K562 (cell line): Measurements from ENCODE around the gene SLC35E2B. TPM values are rescaled to one million over a fixed set of nuclear protein-coding genes. Genes with fewer than 3 reads are reported as not detected.

Source experiments
- ATAC-seq: fragments of 200-7000 bp; cut with Tn5 transposase; 3 replicates; pipeline ENCODE4 v1.9.1; 2020; ENCODE audit warnings: moderate library complexity
- BruUV-seq: library from RNA; stranded (reverse); fragments of 400-500 nt; replicated peaks from 2 replicates; lab custom pipeline; 2021; lab: Mats Ljungman, UMichigan
- CTCF ChIA-PET: fragments of 300-600 bp; formaldehyde crosslinking; extraction: SDS; loops from one replicate; lab custom pipeline; 2021; ENCODE audit warnings: low intra/inter-chr PET ratio; lab: Yijun Ruan, JAX
- POLR2A ChIA-PET: fragments of 300-600, 350-650 bp; sonication (Branson Sonifier 250); formaldehyde crosslinking; extraction: SDS; loops from one replicate; lab custom pipeline; 2021; ENCODE audit warnings: antibody characterized with exemption, inconsistent platforms; lab: Yijun Ruan, JAX
- DNase-seq, 4 experiments: peaks; one replicate each; pipeline versions ENCODE4 v3.0.0 to v3.0.0-alpha.2; 2011 to 2018; ENCODE audit warnings: low spot score in 3 of 4, mixed read lengths in 3 of 4; ENCODE audit errors: extremely low read depth in 1 of 4
- FAIRE-seq: peaks from 2 replicates; lab custom pipeline; 2011; peaks lifted over from hg19 to GRCh38; lab: Jason Lieb, UNC
- H2AFZ ChIP-seq: 2 replicates; pipeline ENCODE4 v1.6.0; 2011; ENCODE audit warnings: low read depth, low read length, control low read depth, inconsistent platforms
- H3K27ac ChIP-seq: fragments of 200-600 bp; 3 replicates; pipeline ENCODE4 v1.8.0; 2011; ENCODE audit warnings: low read depth, mild to moderate bottlenecking, control low read depth, inconsistent platforms, low read length, moderate library complexity, mixed read lengths; ENCODE audit errors: extremely low read depth
- H3K27me3 ChIP-seq, 2 experiments: fragments of 300-600 bp in 1 of 2; 2 replicates in 1 of 2; 3 replicates in 1 of 2; pipeline versions ENCODE4 v1.6.0 to v1.8.0; 2011; ENCODE audit warnings: inconsistent platforms in 2 of 2, low read length in 2 of 2, mild to moderate bottlenecking in 1 of 2, mixed read lengths in 1 of 2, moderate library complexity in 1 of 2; ENCODE audit not compliant: control insufficient read depth in 2 of 2, insufficient read depth in 2 of 2
- H3K36me3 ChIP-seq: fragments of 300-600 bp; 3 replicates; pipeline ENCODE4 v1.8.0; 2011; ENCODE audit warnings: mild to moderate bottlenecking, low read length, inconsistent platforms; ENCODE audit not compliant: control insufficient read depth, insufficient read depth
- H3K4me1 ChIP-seq, 2 experiments: fragments of 200-600 bp in 1 of 2; replicated peaks in 1 of 2; 2 replicates in 1 of 2; 3 replicates in 1 of 2; pipeline versions ENCODE4 v1.5.1 to v1.8.0; 2011; ENCODE audit warnings: inconsistent platforms in 2 of 2, low read length in 2 of 2, mild to moderate bottlenecking in 1 of 2, mixed read lengths in 1 of 2, moderate library complexity in 1 of 2; ENCODE audit not compliant: control insufficient read depth in 2 of 2, insufficient read depth in 2 of 2
- H3K4me2 ChIP-seq: 2 replicates; pipeline ENCODE4 v1.6.1; 2011; ENCODE audit warnings: low read length, control low read depth, inconsistent platforms, mixed read lengths; ENCODE audit not compliant: insufficient read depth
- H3K4me3 ChIP-seq: fragments of 200-600 bp; sonication (generic), shearing (Covaris generic); 2 replicates; pipeline ENCODE4 v1.5.1; 2016; ENCODE audit warnings: control low read depth, inconsistent platforms
- H3K79me2 ChIP-seq: fragments of 200-600 bp; 3 replicates; pipeline ENCODE4 v1.8.0; 2011; ENCODE audit warnings: low read length, inconsistent platforms; ENCODE audit not compliant: control insufficient read depth, insufficient read depth
- H3K9ac ChIP-seq, 2 experiments: 2 replicates each; pipeline versions ENCODE4 v1.6.0 to v1.6.1; 2011; ENCODE audit warnings: low read depth in 2 of 2, low read length in 2 of 2, control low read depth in 1 of 2, inconsistent platforms in 1 of 2, mild to moderate bottlenecking in 1 of 2, mixed read lengths in 1 of 2; ENCODE audit not compliant: insufficient read depth in 1 of 2
- H3K9me1 ChIP-seq: one replicate; pipeline ENCODE4 v1.6.0; 2011; ENCODE audit warnings: inconsistent platforms, mild to moderate bottlenecking, low read length, moderate library complexity; ENCODE audit not compliant: control insufficient read depth, insufficient read depth
- H3K9me3 ChIP-seq: replicated peaks from 2 replicates; pipeline ENCODE4 v1.5.1; 2011; ENCODE audit warnings: low read depth, low read length, inconsistent platforms; ENCODE audit not compliant: control insufficient read depth, insufficient read depth
- H4K20me1 ChIP-seq: replicated peaks from 2 replicates; pipeline ENCODE4 v1.6.1; 2011; ENCODE audit warnings: low read length, inconsistent platforms, mixed read lengths; ENCODE audit not compliant: control insufficient read depth, insufficient read depth
- ATF4 ChIP-seq: fragments of 450-650 bp; formaldehyde crosslinking; IDR thresholded peaks from 2 replicates; pipeline ENCODE4 v1.4.0; 2022; ENCODE audit warnings: mild to moderate bottlenecking, moderate library complexity
- CREB3L1 ChIP-seq: fragments of 450-650 bp; IDR thresholded peaks from 2 replicates; pipeline ENCODE4 v1.6.1; 2014; ENCODE audit warnings: low read depth, mild to moderate bottlenecking, moderate library complexity, borderline replicate concordance
- ETV6 ChIP-seq, 3 experiments: fragments of 150-350 bp in 1 of 3; sonication (generic) in 1 of 3; formaldehyde crosslinking in 1 of 3; IDR thresholded peaks; 2 replicates each; pipeline versions ENCODE4 v1.6.1 to v1.8.0; 2014 to 2022; ENCODE audit warnings: borderline replicate concordance in 2 of 3, low read depth in 2 of 3, antibody characterized with exemption in 1 of 3, low read length in 1 of 3, mild to moderate bottlenecking in 1 of 3, missing genetic modification reagents in 1 of 3
- HDGF ChIP-seq: fragments of 450-650 bp; IDR thresholded peaks from 2 replicates; pipeline ENCODE4 v1.6.1; 2016
- MLLT1 ChIP-seq, 2 experiments: fragments of 450-650 bp; IDR thresholded peaks; 2 replicates each; pipeline ENCODE4 v1.6.1; 2016
- MNT ChIP-seq, 2 experiments: fragments of 450-650 bp; conservative IDR thresholded peaks; 2 replicates each; pipeline ENCODE4 v1.6.1; 2017; ENCODE audit warnings: mild to moderate bottlenecking in 2 of 2, moderate library complexity in 2 of 2
- PCBP2 ChIP-seq: fragments of 200-400 bp; formaldehyde crosslinking; IDR thresholded peaks from 2 replicates; pipeline ENCODE4 v1.6.1; 2018; ENCODE audit warnings: low read length, low read depth, mild to moderate bottlenecking, moderate library complexity; ENCODE audit not compliant: poor library complexity, severe bottlenecking
- ZC3H11A ChIP-seq: IDR thresholded peaks from 2 replicates; pipeline ENCODE4 v1.6.1; 2012; ENCODE audit warnings: low read depth, low read length, improper control_type of control experiment
- ZNF165 ChIP-seq: fragments of 250-450 bp; sonication (Bioruptor Pico); IDR thresholded peaks from 2 replicates; pipeline ENCODE4 v1.4.0; 2020; ENCODE audit warnings: borderline replicate concordance
- ZNF395 ChIP-seq: fragments of 200-800 bp; sonication (Bioruptor generic); IDR thresholded peaks from 2 replicates; pipeline ENCODE4 v1.6.1; 2017; ENCODE audit warnings: missing genetic modification characterization, missing compliant biosample characterization
- ZNF830 ChIP-seq: fragments of 250-450 bp; sonication (Bioruptor Pico); IDR thresholded peaks from 2 replicates; pipeline ENCODE4 v1.5.0; 2021; ENCODE audit warnings: mild to moderate bottlenecking
- WGBS: fragments of 100-300 bp; shearing (Covaris generic); methylation state at CpG from one replicate; pipeline ENCODE4 v1.1.6; 2016; ENCODE audit warnings: low coverage, mixed read lengths; ENCODE audit not compliant: insufficient coverage; ENCODE audit errors: missing lambda C conversion rate; 5-methylcytosine and 5-hydroxymethylcytosine counted together
- in situ Hi-C: fragments of 300-500 bp; cut with MboI; formaldehyde crosslinking; loops from 4 replicates; pipeline ENCODE4 v1.15.0; 2018; ENCODE audit warnings: inconsistent platforms, mixed read lengths
- intact Hi-C: fragments of 100-400 bp; cut with micrococcal nuclease; formaldehyde crosslinking; loops from 2 replicates; pipeline ENCODE4 v1.14.2; 2022
- polyA plus RNA-seq, 8 experiments: library from polyadenylated mRNA; depleted of rRNA in 4 of 8; stranded (reverse) in 5 of 8; unstranded in 3 of 8; fragments of >200 nt; fragmentation: Nextera tagmentation in 2 of 8; fragmentation: Illumina TruSeq in 1 of 8; extraction: Ambion mirVana in 2 of 8; extraction: Trizol in 1 of 8; gene quantifications; 2 replicates each; pipeline versions ENCODE4 v1.2.1 to v1.2.3, GENCODE V29; 2011 to 2014; ENCODE audit warnings: inconsistent platforms in 1 of 8, missing spikeins in 1 of 8
- total RNA-seq, 7 experiments: library from RNA; depleted of rRNA in 6 of 7; stranded (reverse); fragments of >200 nt in 6 of 7; fragmentation: Illumina TruSeq in 2 of 7; extraction: Trizol in 2 of 7; gene quantifications; 2 replicates each; pipeline versions ENCODE4 v1.2.1 to v1.2.3, GENCODE V29; 2011 to 2021; ENCODE audit warnings: low replicate concordance in 1 of 7

The SLC35E2B gene
- total and polyA plus RNA-seq, 9 of the 15 experiments (the other 6 are each of a cell fraction or from before 2014, with no cell fraction given) = 4.7 to 44.6 (median 20.7) TPM

GRCh38 chr1:1614954-1615255 lies 77.7 kb downstream of the SLC35E2B start (continued):
- TF ChIP-seq ZNF395 (CRISPR knock-in tag) (no peak), ATF4 (CRISPR knock-in tag) (0 out of 2 replicates have a peak, but pooled peaks have one; percentile 12)

GRCh38 chr1:1614204-1614953 lies 78.2 kb downstream of the SLC35E2B start:
- H4K20me1 ChIP-seq = 0 out of 2 replicates have a peak, but pooled peaks cover 17% of the 10 kb centered on the region
- peaks cover 31% of the 10 kb centered on the region for H3K79me2 ChIP-seq
- peak overlapping the region; percentile 87 for H3K4me3 ChIP-seq
- ChIA-PET POLR2A (interaction anchor here (0.6 to 3.9 kb wide), 15 partner anchors 10 to 1919 kb away, joined by 3 to 61 read pairs (median 3); partner anchors contain the start of genes FNDC10 and MRPL20), CTCF (no interaction called here)
- peak overlapping the region; percentile 94 for H3K4me2 ChIP-seq
- TSS peak; percentile 76 for BruUV-seq
- WGBS = under 1% methylated on average over 30 of the region's 30 CpGs
- peak; percentile 49 to 91 (median 69) for DNase-seq
- H3K4me1 ChIP-seq = peaks cover 22 to 59% of the 10 kb centered on the region in 2 experiments; a peak in 4 of 5 replicates
- peak; percentile 86 for FAIRE-seq
- intact Hi-C loops = no loop called here
- peak overlapping the region; percentile 60 for H2AFZ ChIP-seq
- no peaks in the 10 kb centered on the region for H3K9me3 ChIP-seq
- H3K27ac ChIP-seq = peak overlapping the region; percentile 99
- ATAC-seq = peak; percentile 14
- no peaks in the 10 kb centered on the region; a peak in 1 of 5 replicates for H3K27me3 ChIP-seq
- in situ Hi-C loops = no loop called here
- H3K9me1 ChIP-seq = no peaks in the 10 kb centered on the region
- H3K9ac ChIP-seq = peak overlapping the region; percentile 99 to 100
- peaks cover 9% of the 10 kb centered on the region; the same call in 2 of the 3 replicates for H3K36me3 ChIP-seq
- TF ChIP-seq MLLT1 (IDR thresholded peaks at IDR 0.05) (peak in 1 of 2 experiments; percentile 58; a peak in 1 of 4 replicates), PCBP2 (no peak), ZC3H11A (no peak), HDGF (0 out of 2 replicates have a peak, but pooled peaks have one; percentile 80), ETV6 (IDR thresholded peaks at IDR 0.05; ENCODE audit: borderline replicate concordance in 1 of 2, low read depth in 2 of 2, low read length in 1 of 2) (no peak), ETV6 (CRISPR knock-in tag; IDR thresholded peaks at IDR 0.05; ENCODE audit: borderline replicate concordance) (no peak), CREB3L1 (no peak), MNT (conservative IDR thresholded peaks at IDR 0.05) (peak; percentile 82 to 84), ZNF830 (CRISPR knock-in tag) (no peak), ZNF165 (no peak)
